HG03280 (cell line): ENCODE results near the gene STK31.
"Not testable (repeated sequence)": the region's sequence is repeated elsewhere in the genome, so short reads cannot be mapped to it uniquely, and the experiment has no call there.

Source experiments
- ATAC-seq: cut with Tn5 transposase; IDR thresholded peaks from one replicate; pipeline ENCODE4 v1.9.1; 2021; ENCODE audit warnings: mild to moderate bottlenecking, moderate library complexity; ENCODE audit not compliant: unreplicated experiment

Gene STK31, protein sequence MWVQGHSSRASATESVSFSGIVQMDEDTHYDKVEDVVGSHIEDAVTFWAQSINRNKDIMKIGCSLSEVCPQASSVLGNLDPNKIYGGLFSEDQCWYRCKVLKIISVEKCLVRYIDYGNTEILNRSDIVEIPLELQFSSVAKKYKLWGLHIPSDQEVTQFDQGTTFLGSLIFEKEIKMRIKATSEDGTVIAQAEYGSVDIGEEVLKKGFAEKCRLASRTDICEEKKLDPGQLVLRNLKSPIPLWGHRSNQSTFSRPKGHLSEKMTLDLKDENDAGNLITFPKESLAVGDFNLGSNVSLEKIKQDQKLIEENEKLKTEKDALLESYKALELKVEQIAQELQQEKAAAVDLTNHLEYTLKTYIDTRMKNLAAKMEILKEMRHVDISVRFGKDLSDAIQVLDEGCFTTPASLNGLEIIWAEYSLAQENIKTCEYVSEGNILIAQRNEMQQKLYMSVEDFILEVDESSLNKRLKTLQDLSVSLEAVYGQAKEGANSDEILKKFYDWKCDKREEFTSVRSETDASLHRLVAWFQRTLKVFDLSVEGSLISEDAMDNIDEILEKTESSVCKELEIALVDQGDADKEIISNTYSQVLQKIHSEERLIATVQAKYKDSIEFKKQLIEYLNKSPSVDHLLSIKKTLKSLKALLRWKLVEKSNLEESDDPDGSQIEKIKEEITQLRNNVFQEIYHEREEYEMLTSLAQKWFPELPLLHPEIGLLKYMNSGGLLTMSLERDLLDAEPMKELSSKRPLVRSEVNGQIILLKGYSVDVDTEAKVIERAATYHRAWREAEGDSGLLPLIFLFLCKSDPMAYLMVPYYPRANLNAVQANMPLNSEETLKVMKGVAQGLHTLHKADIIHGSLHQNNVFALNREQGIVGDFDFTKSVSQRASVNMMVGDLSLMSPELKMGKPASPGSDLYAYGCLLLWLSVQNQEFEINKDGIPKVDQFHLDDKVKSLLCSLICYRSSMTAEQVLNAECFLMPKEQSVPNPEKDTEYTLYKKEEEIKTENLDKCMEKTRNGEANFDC

DNA sequence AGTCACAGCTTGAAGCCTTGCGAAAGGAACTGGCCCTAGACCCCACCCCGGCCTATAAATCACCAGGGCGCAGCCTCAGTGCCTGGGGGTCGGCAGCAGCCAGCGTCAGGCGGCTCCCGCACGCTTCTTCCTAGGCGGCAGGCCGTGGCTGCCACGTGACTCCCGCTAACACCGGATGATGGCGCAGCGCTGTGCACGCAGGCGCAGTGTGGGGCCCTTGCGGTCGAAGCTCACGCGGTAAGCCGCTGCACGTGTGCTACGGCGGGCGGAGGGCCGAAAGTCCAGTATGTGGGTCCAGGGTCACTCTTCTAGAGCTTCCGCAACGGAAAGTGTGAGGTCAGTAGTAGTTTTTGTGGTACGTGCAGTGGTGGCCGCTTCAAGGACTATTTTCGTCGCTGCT lies at the start of gene STK31:
TSS of gene STK31 (plus strand) at position 220 of the 400 bp plus-strand sequence. CDS start at position 287, 67 bp downstream.
- no peak for ATAC-seq

DNA sequence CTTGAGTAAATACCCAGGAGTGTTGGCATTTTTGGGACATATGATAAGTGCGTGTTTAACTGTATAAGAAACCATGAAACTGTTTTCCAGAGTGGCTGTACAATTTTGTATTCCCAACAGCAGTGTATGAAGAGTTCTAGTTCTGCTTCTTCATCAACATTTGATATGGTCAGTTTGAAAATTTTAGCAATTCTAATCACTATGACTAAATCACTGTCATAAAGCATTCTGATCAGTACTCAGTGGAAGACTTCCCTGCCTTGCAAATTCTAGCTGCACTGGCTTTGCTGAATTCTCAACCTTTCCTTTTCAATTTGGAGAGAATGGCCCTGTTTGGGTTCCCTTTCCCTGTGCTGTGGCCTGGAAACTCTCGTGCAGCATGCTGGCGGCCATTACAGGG lies 48.6 kb upstream of the STK31 start:
- ATAC-seq: no peak

- ATAC-seq: no peak
These were observed 47.7 kb upstream of the STK31 start for GRCh38 chr7:23662124-23662983.

DNA sequence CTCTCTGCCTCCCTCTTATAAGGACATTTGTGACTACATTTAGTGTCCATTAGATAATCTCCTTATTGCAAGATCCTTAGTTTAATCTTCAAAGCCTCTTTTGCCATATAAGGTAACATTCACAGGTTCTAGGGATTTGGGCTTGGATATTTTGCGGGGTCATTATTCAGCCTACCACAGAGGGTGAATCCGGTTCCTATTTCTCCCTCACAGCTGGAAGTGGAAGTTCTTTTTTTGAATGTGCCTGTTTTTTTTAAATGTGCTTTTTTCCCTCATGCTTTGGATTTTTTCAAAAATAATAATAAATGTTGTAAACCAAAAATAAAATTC lies 47.1 kb upstream of the STK31 start:
- ATAC-seq: no peak

GRCh38 chr7:23664122-23664521 lies 45.9 kb upstream of the STK31 start:
- ATAC-seq: no peak

DNA sequence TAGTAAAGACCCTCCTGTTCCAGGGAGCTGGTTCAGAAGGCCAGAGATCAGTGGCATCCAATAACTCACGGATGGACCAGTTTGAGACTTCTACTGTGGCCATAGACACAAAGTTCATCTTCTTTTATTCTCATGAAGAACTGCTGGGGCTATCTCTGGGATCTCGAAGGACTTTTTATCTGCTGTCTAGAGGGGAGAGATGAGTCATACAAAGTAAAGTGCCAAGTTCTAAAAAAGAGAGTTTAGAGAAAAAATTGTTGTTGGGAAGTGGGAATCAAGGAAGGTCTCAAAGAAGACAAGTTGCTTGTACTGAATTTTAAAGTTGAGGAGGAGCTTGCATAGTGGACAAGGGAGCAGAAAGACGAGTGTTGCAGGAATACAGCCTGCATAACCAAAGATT lies 38.0 kb upstream of the STK31 start:
- ATAC-seq: no peak

- ATAC-seq: peak; percentile 99
These were observed 30.1 kb upstream of the STK31 start, which contains the start of gene FAM221A for GRCh38 chr7:23679898-23680413. Gene FAM221A, plus strand, starts transcription at chr7:23680199. Its CDS starts 20 bp downstream, at chr7:23680219.

- ATAC-seq: peak; percentile 33
These were observed 29.3 kb upstream of the STK31 start for GRCh38 chr7:23680414-23681405.

GRCh38 chr7:23684041-23684440 lies 26.0 kb upstream of the STK31 start:
- not testable (repeated sequence) for ATAC-seq

GRCh38 chr7:23685731-23686130 lies 24.3 kb upstream of the STK31 start:
- ATAC-seq: no peak

GRCh38 chr7:23687011-23687410 lies 23.0 kb upstream of the STK31 start:
- ATAC-seq: no peak

DNA sequence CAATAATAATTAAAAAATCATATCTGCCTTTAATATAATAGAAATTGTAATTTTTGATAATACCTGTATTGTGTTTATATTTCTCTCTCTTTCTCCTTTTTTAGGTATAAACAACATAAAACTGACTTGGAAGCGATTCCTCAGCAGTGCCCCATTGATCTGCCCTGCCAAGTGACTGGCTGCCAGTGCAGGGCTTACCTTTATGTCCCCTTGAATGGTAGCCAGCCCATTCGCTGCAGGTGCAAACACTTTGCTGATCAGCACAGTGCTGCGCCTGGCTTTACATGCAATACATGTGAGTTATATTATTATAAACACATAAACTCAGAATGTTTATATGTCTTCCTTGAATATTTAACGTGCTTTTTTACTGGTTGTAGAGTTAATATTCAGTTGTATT lies 20.9 kb upstream of the STK31 start:
- ATAC-seq: no peak

DNA sequence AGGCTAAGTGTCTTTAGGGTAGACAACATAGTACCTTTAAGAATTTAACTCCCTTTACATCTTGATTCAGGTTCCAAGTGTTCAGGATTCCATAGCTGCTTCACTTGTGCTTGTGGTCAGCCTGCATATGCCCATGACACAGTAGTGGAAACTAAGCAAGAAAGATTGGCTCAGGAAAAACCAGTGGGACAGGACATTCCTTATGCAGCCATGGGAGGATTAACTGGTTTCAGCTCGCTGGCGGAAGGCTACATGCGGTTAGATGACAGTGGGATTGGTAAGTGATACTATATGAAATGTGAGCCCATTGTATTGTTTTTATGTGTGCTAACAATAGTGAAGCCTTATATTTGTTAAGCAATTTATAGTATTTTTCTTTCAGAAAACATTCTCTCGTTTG lies 18.7 kb upstream of the STK31 start:
- no peak for ATAC-seq

DNA sequence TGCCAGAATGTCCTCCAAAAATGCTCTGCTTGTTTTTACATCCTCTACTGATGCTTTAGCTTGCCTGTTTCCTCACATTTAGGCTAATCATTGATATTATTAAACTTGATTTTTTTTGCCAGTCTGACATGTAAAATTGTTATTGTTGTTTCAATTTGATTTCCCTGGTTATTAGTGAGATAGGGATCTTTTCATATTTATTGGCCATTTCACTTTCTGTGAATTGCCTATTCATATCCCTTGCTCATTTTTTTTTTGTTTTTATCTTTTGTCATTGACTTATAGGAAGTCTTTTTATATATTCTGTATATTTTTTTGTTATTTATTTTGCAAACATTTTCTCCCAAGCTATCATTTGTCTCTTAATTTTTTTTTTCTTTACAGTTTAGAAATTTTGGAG lies 16.8 kb upstream of the STK31 start:
- no peak for ATAC-seq

GRCh38 chr7:23696916-23697441 lies 13.0 kb upstream of the STK31 start:
- ATAC-seq: no peak

DNA sequence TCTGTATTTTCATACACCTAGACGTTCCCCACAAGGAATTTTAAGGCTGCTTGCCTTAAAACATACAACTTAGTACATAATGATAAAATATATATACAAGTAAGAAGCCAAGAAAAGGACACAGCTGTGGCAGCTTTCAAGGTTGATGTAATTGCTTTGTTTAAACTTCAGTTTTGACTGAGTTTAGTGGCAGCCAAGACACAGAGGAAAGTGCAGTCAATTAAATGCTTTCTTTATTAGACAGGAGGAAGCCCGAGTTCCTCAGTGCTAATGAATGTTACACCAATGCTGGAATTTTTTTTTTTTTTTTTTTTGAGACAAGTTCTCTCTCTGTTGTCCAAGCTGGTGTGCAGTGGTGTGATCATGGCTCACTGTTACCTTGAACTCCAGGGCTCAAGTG lies 11.2 kb upstream of the STK31 start:
- no peak for ATAC-seq

DNA sequence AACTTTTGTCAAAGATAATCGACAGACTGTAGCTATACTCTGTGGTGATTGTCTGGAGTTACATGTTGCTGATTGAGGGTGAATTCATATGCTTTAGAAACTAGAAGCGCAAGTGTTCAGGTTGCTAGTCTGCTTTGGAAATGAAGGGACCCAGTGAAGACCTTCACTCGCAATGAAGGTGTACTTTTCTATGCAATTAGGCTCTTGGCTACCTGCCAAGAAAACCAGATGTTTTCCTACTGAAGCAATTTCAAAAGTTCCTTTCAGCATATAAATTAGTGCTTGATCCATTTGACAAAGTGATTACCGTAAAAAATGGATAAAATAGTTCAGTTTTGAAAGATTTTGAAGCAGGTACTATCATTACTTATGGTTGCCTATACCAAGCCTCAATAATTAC lies 10.0 kb upstream of the STK31 start:
- ATAC-seq: no peak

DNA sequence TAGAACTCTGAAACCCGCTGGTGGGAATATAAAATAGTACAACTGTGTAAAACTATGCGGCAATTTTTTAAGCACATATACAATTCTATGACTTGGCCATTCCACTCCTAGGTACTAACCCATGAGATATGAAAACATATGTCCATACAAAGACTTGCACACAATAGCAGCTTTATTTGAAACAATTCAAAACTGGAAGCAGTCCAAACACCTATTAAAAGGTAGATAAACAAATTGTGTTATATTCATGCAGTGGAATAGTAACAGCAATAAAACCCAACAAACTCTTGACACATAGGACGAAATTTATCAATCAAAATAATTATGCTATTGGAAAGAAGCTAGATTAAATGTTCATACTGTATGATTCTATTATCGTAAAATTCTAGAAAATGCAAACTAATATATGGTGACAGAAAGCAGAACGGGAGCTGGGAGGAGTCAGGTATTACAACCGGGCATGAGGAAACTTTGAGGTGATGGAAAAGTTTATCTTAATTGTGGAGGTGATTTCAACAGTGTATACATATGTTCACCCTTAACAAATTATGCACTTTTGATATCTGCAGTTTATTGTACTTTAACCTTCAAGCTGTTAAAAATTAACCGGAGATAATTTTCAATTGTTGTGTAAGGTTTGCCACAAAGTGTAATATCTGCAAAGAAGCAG lies 803 bp upstream of the STK31 start:
- no peak for ATAC-seq
